Left lung (tissue), 10 donors: ENCODE data around the gene PRSS36. TPM values are rescaled to one million over a fixed set of nuclear protein-coding genes. Genes with fewer than 3 reads are reported as not detected.

ENCODE experiments used
- ATAC-seq: fragments of 200-7000 bp; cut with Tn5 transposase; one replicate; pipeline ENCODE4 v1.9.1; 2020; ENCODE audit warnings: moderate library complexity
- DNase-seq, 4 donors: peaks; one replicate each; pipeline ENCODE4 v3.0.0-alpha.2; 2013 to 2020
- H3K27ac ChIP-seq, 2 donors: fragments of 200-600 bp; sonication (generic) in 1 of 2; one replicate each; pipeline versions ENCODE4 v1.5.0 to v1.8.0; 2020 to 2021
- H3K27me3 ChIP-seq, 2 donors: fragments of 200-600 bp; sonication (generic) in 1 of 2; one replicate each; pipeline versions ENCODE4 v1.5.0 to v1.8.0; 2020 to 2021
- H3K36me3 ChIP-seq, 2 donors: fragments of 200-600 bp; sonication (generic) in 1 of 2; one replicate each; pipeline versions ENCODE4 v1.5.0 to v1.8.0; 2020 to 2021
- H3K4me1 ChIP-seq, 2 donors: fragments of 200-600 bp; one replicate each; pipeline ENCODE4 v1.8.0; 2021
- H3K4me3 ChIP-seq, 2 donors: fragments of 200-600 bp; sonication (generic) in 1 of 2; one replicate each; pipeline versions ENCODE4 v1.5.0 to v1.8.0; 2020 to 2021; ENCODE audit warnings: mild to moderate bottlenecking in 1 of 2
- H3K9me3 ChIP-seq, 2 donors: fragments of 200-600 bp; sonication (generic) in 1 of 2; one replicate each; pipeline versions ENCODE4 v1.5.0 to v1.8.0; 2020 to 2021
- intact Hi-C, 2 donors: fragments of 100-400 bp; cut with DNase I; formaldehyde crosslinking; loops; one replicate each; pipeline versions ENCODE4 v1.11.2 to v1.14.2; 2022
- polyA plus RNA-seq, 6 donors: library from polyadenylated mRNA; unstranded; fragments of 120-200 nt; gene quantifications; one replicate each; pipeline ENCODE4 v1.2.1, GENCODE V29; 2013; ENCODE audit not compliant: insufficient read length in 6 of 6
- total RNA-seq, 2 donors: library from RNA; stranded (reverse); fragmentation: NEBNext Ultra II Directional; extraction: Animal tissue kit (Norgen Biotek cat#: 25700); gene quantifications; one replicate each; pipeline ENCODE4 v1.2.1, GENCODE V29; 2021
- TF ChIP-seq, protein P1 (sequence below), 2 donors: fragments of 200-600 bp; sonication (generic) in 1 of 2; IDR thresholded peaks; one replicate each; pipeline versions ENCODE4 v1.5.0 to v1.8.0; 2021; ENCODE audit warnings: antibody characterized with exemption in 2 of 2
- donor health status: DM: no; HTN: yes; CAD: no.
- donor health status: DM: no; HTN: no; CAD: no.

PRSS36 gene
- total and polyA plus RNA-seq, 8 donors, result 0.70 to 5.8 (median 2.1) TPM

- intact Hi-C loops, result no loop called here
- peak overlapping the region; percentile 72 to 73 for H3K27ac ChIP-seq
- H3K4me3 ChIP-seq, result peak overlapping the region; percentile 35 to 42
- H3K36me3 ChIP-seq, result peaks cover 0 to 27% of the 10 kb centered on the region in 2 donors
- no peaks in the 10 kb centered on the region for H3K9me3 ChIP-seq
- ATAC-seq (peak; percentile 42), DNase-seq (peak in 2 of 4 donors; percentile 63 to 85)
- peaks cover 0 to 8% of the 10 kb centered on the region in 2 donors for H3K27me3 ChIP-seq
- TF ChIP-seq, protein P1, sequence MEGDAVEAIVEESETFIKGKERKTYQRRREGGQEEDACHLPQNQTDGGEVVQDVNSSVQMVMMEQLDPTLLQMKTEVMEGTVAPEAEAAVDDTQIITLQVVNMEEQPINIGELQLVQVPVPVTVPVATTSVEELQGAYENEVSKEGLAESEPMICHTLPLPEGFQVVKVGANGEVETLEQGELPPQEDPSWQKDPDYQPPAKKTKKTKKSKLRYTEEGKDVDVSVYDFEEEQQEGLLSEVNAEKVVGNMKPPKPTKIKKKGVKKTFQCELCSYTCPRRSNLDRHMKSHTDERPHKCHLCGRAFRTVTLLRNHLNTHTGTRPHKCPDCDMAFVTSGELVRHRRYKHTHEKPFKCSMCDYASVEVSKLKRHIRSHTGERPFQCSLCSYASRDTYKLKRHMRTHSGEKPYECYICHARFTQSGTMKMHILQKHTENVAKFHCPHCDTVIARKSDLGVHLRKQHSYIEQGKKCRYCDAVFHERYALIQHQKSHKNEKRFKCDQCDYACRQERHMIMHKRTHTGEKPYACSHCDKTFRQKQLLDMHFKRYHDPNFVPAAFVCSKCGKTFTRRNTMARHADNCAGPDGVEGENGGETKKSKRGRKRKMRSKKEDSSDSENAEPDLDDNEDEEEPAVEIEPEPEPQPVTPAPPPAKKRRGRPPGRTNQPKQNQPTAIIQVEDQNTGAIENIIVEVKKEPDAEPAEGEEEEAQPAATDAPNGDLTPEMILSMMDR (IDR thresholded peaks at IDR 0.05), result no peak
- H3K4me1 ChIP-seq, result peaks cover 4 to 63% of the 10 kb centered on the region in 2 donors
Measured at GRCh38 chr16:31134625-31135534, 15.0 kb downstream of the PRSS36 start.

DNA sequence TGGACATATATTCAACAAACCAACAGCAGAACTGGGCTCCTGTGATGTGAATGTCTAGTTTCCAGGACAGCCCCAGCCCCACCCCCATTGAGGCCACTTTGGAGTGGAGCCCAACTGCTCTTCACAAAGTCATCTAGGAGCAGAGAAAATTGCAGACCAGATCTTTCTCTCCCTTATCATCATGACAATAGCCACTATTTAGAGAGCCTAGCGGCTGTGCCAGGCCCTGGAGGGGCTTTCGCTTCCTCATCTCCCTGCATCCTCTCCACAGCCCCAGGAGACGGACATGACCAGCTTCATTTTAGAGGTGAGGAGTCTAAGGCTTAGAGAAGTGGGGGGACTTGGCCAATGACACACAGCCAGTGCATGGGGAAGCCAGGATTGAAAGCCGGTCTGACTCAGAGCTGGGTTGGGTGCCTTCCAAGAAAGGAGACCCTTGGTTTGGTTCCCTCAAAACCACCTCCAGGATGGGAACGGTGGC is 15.7 kb downstream of the PRSS36 start:
- TF ChIP-seq, protein P1 (IDR thresholded peaks at IDR 0.05), result no peak
- Histone ChIP-seq H3K27ac (peak overlapping the region in 1 of 2 donors; percentile 72), H3K27me3 (peaks cover 0 to 8% of the 10 kb centered on the region in 2 donors), H3K36me3 (peaks cover 0 to 30% of the 10 kb centered on the region in 2 donors), H3K9me3 (no peaks in the 10 kb centered on the region), H3K4me1 (peaks cover 10 to 67% of the 10 kb centered on the region in 2 donors), H3K4me3 (peak overlapping the region; percentile 6 to 42)
- intact Hi-C loops, result no loop called here
- ATAC-seq, result no peak
- peak in 1 of 4 donors; percentile 33 for DNase-seq

GRCh38 chr16:31133046-31133501 is 16.8 kb downstream of the PRSS36 start:
- peaks cover 12 to 66% of the 10 kb centered on the region in 2 donors for H3K4me1 ChIP-seq
- peaks cover 0 to 35% of the 10 kb centered on the region in 2 donors for H3K36me3 ChIP-seq
- H3K9me3 ChIP-seq, result no peaks in the 10 kb centered on the region
- DNase-seq (peak in 1 of 4 donors; percentile 63), ATAC-seq (no peak)
- H3K27ac ChIP-seq, result no peak overlapping the region
- TF ChIP-seq, protein P1 (IDR thresholded peaks at IDR 0.05), result no peak
- intact Hi-C loops, result no loop called here
- H3K27me3 ChIP-seq, result peaks cover 0 to 8% of the 10 kb centered on the region in 2 donors
- H3K4me3 ChIP-seq, result peak overlapping the region in 1 of 2 donors; percentile 42

DNA sequence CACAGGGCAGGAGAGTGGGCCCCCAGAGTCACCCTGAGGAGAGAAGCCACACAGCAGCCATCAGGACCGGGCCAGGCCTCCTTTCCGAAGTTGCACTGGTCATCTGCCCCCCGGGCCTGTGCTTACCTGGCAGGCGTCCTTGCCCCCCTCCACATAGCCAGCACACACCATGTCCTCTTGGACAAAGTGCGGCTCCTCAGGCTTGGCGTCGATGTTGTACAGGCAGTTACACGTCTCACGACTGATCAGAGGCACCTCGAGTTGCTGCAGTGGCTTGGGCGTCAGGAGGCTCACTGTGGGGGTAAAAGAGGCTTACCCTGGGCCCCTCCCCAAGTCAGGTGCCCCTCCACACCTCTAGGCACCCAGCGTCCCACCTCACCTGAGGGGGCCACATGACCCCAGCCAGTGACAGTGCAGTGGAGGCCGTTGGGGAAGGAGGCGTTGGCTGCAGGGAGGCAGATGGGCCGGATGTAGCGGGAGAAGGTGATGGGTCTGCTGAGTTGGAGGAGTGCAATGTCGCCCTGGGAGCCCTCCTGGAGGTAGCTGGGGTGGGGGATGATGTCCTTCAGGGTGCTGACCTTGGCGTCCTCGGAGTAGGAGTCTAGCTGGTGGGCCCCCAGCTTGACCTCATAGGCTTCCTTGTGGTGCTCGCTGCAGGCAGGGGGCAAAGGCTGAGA is 17.4 kb downstream of the PRSS36 start:
- Histone ChIP-seq H3K4me3 (no peak overlapping the region), H3K36me3 (peaks cover 0 to 42% of the 10 kb centered on the region in 2 donors), H3K27me3 (peaks cover 0 to 8% of the 10 kb centered on the region in 2 donors), H3K4me1 (peaks cover 17 to 72% of the 10 kb centered on the region in 2 donors), H3K9me3 (no peaks in the 10 kb centered on the region), H3K27ac (no peak overlapping the region)
- intact Hi-C loops, result no loop called here
- TF ChIP-seq, protein P1 (IDR thresholded peaks at IDR 0.05), result no peak
- ATAC-seq, result no peak
- DNase-seq, result peak in 1 of 4 donors; percentile 34
